Cardiac septum (tissue), 1 donor: ENCODE data around the gene TBC1D13. TPM values are rescaled to one million over a fixed set of nuclear protein-coding genes. Genes with fewer than 3 reads are reported as not detected.
"Not testable (repeated sequence)": the region's sequence is repeated elsewhere in the genome, so short reads cannot be mapped to it uniquely, and the experiment has no call there.

Source experiments
- DNase-seq: peaks from one replicate; pipeline ENCODE4 v3.0.0-alpha.2; 2020; ENCODE audit warnings: low spot score
- intact Hi-C: fragments of 100-400 bp; cut with DNase I; formaldehyde crosslinking; loops from one replicate; pipeline ENCODE4 v1.14.0; 2022
- total RNA-seq: library from RNA; stranded (reverse); fragmentation: NEBNext Ultra II Directional; extraction: Animal tissue kit (Norgen Biotek cat#: 25700); gene quantifications from one replicate; pipeline ENCODE4 v1.2.1, GENCODE V29; 2021
- donor health status: DM: no; HTN: no; CAD: no.

The TBC1D13 gene
- total RNA-seq, 1 donor from 2014 or later: 15.7 TPM

DNA sequence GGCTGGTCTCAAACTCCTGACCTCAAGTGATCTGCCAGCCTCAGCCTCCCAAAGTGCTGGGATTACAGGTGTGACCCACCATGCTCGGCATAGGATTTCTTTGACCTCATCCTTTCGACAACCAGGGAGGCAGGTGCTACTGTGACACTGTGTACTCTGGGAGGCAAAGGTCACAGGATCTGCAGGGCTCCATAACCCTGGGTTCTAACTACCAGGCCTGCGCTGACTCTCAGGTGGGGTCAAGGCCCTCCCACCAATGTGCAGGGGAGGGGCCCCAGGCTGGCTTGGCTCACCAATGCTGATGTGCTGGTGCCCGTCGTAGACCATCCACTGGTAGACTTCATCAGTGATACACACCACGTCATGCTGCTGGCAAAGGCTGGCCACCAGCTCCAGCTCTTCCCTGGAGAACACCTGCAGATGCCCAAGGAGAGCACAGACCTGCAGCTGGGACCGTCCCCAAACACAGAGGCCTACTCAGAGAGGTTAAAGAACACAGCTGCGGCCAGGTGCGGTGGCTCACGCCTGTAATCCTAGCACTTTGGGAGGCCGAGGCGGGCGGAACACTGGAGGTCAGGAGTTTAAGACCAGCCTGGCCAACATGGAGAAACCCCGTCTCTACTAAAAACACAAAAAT, 49.6 kb downstream of the TBC1D13 start:
- no peak for DNase-seq

DNA sequence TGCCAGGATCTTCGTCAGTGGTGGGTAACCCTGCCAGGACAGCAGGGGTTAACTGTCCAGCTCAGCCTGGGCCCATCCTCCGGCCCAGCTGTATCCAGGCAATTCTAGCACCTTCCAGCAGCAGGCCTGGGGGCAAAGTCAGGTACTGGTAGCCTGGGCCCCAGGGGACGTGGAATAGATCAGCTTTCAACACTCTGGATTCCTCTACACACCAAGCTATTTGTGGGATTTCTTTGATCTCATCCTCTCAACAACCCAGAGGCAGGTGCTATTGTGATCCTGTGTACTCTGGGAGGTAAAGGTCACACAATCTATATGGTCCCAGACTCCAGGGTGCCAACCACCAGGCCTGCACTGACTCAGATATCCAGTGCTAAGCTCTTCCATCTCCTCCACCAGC, 51.3 kb downstream of the TBC1D13 start:
- no peak for DNase-seq
- intact Hi-C loops: no loop called here

More for the DNA sequence above, 49.6 kb downstream of the TBC1D13 start:
- intact Hi-C loops: no loop called here

DNA sequence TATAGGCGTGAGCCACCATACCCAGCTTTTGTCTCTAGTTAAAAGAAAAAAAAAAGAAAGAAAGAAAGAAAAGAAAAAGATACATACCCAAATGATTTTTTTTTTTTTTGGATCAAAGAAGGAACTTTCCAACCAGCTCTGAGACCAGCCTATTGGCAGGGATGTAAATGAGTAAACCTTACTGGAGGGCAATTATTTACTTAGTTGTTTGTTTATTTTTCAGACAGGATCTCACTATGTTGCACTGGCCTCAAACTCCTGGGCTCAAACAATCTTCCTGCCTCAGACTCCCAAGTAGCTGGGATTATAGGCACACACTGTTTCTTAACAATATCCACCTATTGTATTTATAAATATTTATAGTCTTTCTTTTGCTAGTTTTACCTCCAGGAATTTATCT, 53.5 kb downstream of the TBC1D13 start:
- intact Hi-C loops: no loop called here
- no peak for DNase-seq

DNA sequence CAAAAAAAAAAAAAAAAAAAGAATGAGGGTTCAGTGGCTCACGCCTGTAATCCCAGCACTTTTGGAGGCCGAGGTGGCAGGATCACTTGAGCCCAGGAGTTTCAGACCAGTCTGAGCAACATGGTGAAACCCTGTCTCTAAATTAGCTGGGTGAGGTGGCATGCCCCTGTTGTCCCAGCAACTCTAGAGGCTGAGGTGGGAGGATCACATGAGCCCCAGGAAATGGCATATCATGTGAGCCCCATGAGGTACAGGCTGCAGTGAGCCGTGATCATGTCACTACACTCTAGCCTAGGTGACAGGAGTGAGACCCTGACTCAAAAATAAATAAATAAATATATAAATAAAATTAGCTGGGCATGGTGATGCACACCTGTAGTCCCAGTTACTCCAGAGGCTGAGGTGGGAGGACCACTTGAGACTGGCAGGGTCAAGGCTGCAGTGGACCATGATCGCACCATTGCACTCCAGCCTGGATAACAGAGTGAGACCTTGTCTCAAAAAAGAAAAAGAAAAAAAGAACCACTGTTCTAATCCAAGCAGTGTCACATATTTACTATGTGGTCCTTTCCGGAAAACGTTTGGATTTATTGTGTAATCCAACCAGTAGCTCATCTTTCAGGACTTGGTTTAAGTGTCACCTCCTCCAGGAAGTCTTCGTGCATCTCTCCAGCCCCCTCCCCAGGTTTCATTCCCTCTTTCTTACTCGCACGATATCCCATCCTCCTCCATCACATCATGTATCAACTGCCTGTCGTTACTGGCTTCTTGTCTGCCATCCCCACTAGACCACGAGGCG, 54.8 kb downstream of the TBC1D13 start:
- DNase-seq: no peak
- intact Hi-C loops: no loop called here

DNA sequence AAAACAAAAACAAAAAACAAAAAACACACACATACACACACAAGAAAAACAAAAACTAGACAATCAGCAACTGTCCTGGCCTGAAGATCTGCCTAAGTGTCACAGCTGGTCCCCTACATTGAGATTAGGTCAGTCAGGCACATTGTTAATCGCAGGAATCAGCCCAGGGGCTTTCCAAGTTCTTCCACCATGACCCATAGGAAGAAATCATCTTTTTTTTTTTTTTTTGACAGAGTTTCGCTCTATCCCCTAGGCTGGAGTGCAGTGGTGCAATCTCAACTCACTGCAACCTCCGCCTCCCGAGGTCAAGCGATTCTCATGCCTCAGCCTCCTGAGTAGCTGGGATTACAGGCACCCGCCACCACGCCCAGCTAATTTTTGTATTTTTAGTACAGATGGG, 56.1 kb downstream of the TBC1D13 start:
- DNase-seq, intact Hi-C loops: not testable (repeated sequence)

DNA sequence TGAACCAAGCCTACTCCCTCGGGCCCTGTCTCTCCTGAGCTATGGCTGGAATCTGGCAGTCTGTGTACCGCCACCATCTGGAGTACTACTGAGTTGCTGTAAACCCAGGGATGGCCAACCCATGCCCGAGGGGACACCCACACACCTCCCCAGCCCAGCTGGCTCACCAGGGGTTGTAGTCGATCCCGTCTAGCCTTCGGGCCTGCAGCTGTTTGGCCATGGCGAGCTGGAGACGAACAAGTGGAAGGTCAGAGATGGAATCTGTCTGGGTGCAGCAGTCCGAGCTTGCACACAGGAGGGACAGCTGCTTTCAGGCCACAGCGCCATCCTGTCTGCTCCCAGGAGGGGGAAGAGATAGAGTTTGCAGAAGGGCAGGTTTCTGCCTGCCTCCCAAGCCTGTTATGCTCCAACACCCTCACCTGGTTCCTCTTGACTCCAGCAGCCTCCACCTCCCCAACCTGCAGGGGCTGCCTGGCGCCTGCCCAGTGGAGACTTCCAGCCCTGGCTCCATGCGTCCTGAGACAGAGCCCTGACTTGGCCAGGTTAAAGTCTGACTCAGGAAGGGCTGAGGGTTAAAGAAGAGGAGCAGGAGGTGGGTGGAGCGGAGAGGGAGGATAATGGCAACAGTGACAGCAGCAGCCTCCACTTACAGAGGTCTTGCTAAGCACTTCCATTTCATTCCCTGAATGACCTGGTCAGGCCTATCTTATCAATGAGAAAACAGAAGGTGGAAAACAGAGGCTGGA, 58.3 kb downstream of the TBC1D13 start:
- intact Hi-C loops: no loop called here

DNA sequence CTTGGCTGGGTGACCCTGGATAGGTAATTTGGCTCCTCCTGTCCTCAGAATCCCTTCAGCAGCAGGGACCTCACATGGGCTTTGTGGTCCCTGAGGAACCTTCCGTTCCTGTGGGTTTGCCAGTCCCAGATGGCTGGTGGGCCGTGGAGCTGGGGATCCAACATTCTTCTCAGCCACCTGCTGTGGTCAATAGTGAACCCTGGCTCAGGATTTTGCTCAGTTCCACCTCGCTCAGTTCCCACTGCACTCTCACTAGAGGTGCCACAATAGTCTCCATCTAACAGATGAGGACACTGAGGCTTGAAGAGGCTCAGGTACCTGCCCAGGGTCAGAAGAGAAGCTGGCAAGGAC, 59.6 kb downstream of the TBC1D13 start:
- DNase-seq: no peak
- intact Hi-C loops: no loop called here

More for the DNA sequence above, 58.3 kb downstream of the TBC1D13 start:
- DNase-seq: no peak

DNA sequence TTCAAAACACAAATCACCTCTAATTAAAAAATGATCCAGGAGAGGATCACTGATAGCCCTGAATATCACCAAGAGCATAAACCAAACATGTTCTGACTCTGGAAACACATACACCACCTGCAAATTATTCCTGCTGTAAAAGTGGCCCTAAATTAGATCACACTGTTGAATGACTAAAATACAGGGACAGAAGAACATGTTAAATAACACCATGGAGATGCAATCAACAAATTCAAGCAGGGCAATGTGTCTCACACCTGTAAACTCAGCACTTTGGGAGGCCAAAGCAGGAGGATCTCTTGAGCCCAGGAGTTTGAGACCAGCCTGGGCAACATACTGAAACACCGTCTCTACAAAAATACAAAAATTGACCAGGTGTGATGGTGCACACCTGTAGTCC, 60.8 kb downstream of the TBC1D13 start:
- intact Hi-C loops: no loop called here
- DNase-seq: no peak

DNA sequence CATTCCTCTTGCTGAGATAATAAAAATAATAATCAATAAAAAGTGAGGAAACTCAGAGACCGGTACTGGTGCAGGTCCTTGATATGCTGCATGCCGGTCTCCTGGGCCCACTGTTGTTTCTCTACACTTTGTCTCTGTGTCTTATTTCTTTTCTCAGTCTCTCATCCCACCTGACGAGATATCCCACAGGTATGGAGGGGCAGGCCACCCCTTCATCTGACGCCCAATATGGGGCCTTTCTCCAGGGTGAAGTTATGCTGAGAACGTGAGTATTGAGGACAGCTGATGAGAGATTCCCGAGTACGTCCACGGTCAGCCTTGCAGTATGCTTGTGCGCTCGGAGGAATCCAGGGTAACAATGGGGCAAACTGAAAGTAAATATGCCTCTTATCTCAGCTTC, 64.0 kb downstream of the TBC1D13 start:
- DNase-seq, intact Hi-C loops: not testable (repeated sequence)

DNA sequence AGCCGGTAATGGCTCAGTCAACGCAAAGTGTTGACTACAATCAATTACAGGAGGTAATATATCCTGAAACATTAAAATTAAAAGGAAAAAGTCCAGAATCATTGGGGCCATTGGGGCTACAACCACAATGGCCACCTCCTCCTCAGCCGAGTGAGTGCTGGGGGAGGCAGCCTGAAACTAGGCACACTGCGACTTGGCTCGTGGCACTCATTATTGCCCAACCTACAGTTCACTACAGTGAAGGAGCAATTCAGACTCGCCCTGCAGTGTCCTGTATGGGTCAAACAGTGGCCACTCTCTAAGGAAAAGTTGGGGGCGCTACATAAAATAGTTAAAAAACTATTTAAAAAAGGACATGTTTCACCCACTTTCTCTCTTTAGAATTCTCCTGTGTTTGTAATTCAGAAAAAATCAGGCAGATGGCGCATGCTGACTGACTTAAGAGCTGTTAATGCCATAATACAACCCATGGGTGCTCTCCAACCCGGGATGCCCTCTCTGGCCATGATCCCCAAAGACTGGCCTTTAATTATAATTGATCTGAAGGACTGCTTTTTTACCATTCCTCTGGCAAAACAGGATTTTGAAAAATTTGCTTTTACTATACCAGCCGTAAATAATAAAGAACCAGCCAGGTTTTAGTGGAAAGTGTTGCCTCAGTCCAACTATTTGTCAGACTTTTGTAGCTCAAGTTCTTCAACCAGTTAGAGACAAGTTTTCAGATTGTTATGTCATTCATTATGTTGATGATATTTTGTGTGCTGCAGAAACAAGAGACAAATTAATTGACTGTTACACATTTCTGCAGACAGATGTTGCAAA, 64.9 kb downstream of the TBC1D13 start:
- intact Hi-C loops, DNase-seq: not testable (repeated sequence)

DNA sequence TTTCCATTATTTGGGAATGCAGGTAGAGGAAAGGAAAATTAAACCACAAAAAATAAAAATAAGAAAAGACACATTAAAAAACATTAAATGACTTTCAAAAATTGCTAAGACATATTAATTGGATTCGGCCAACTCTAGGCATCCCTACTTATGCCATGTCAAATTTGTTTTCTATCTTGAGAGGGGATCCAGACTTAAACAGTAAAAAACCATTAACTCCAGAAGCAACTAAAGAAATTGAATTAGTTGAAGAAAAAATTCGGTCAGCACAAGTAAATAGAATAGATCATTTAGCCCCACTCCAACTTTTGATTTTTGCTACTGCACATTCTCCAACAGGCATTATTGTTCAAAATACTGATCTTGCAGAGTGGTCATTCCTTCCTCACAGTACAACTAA, 65.6 kb downstream of the TBC1D13 start:
- intact Hi-C loops, DNase-seq: not testable (repeated sequence)

DNA sequence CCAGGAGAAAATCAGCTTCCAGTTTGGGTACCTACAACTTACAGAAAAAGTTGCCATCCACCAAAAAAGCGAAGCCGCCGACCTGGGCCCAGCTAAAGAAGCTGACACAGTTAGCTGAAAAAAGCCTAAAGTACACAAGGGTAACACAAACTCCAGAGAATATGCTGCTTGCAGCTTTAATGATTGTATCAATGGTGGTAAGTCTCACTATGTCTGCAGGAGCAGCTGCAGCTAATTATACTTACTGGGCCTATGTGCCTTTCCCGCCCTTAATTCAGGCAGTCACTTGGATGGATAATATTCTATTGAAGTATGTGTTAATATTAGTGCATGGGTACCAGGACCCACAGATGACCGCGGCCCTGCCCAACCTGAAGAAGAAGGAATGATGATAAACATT, 67.4 kb downstream of the TBC1D13 start:
- intact Hi-C loops, DNase-seq: not testable (repeated sequence)

DNA sequence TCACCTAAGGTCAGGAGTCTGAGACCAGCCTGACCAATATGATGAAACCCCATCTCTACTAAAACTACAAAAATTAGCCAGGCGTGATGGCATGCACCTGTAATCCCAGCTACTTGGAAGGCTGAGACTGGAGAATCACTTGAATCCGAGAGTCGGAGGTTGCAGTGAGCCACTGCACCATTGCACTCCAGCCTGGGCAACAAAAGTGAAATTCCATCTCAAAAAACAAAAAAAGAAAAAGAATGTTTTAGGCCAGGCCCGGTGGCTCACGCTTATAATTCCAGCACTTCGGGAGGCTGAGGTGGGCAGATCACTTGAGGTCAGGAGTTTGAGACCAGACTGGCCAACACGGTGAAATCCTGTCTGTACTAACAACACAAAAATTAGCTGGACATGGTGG, 71.4 kb downstream of the TBC1D13 start:
- DNase-seq, intact Hi-C loops: not testable (repeated sequence)

Other genes with a start within 250 kb of the TBC1D13 start
- 380 TPM for gene SPTAN1, start 234.7 kb upstream of the TBC1D13 start, total RNA-seq
- gene DYNC2I2, start 130.4 kb upstream of the TBC1D13 start, total RNA-seq: 29.6 TPM
- gene SET, start 98.0 kb upstream of the TBC1D13 start, total RNA-seq: 212 TPM
- gene PKN3, start 84.8 kb upstream of the TBC1D13 start, total RNA-seq: 6.2 TPM
- 7.4 TPM for gene ZDHHC12, start 63.1 kb upstream of the TBC1D13 start, total RNA-seq
- 51.8 TPM for gene ZER1, start 15.3 kb upstream of the TBC1D13 start, total RNA-seq
- gene ENDOG, start 31.2 kb downstream of the TBC1D13 start, total RNA-seq: 47.1 TPM
- gene SPOUT1, start 42.5 kb downstream of the TBC1D13 start, total RNA-seq: 18.0 TPM
- gene KYAT1, start 94.7 kb downstream of the TBC1D13 start, total RNA-seq: 9.2 TPM
- gene LRRC8A, start 94.9 kb downstream of the TBC1D13 start, total RNA-seq: 24.2 TPM
- gene PHYHD1, start 133.7 kb downstream of the TBC1D13 start, total RNA-seq: 21.9 TPM
- 9.8 TPM for gene DOLK, start 160.3 kb downstream of the TBC1D13 start, total RNA-seq
- 36.3 TPM for gene NUP188, start 160.4 kb downstream of the TBC1D13 start, total RNA-seq
- gene SH3GLB2, start 241.1 kb downstream of the TBC1D13 start, total RNA-seq: 40.6 TPM
- 39.3 TPM for gene MIGA2, start 249.4 kb downstream of the TBC1D13 start, total RNA-seq